Thyroid gland (tissue), 4 donors: Measurements from ENCODE around the gene KDM2B. TPM values are rescaled to one million over a fixed set of nuclear protein-coding genes. Genes with fewer than 3 reads are reported as not detected.
"Not testable (repeated sequence)": the region's sequence is repeated elsewhere in the genome, so short reads cannot be mapped to it uniquely, and the experiment has no call there.

Experiments used
- DNase-seq, 2 donors: peaks; one replicate each; pipeline ENCODE4 v3.0.0-alpha.2; 2019
- H3K27ac ChIP-seq, 3 donors: fragments of 200-600 bp; sonication (generic); 1 replicate in 2 of 3; 2 replicates in 1 of 3; pipeline ENCODE4 v1.5.1; 2016 to 2019; ENCODE audit warnings: mild to moderate bottlenecking in 1 of 3, moderate library complexity in 1 of 3
- H3K27me3 ChIP-seq: fragments of 200-600 bp; sonication (generic); one replicate; pipeline ENCODE4 v1.5.1; 2019
- H3K36me3 ChIP-seq, 2 donors: fragments of 200-600 bp; sonication (generic); one replicate each; pipeline ENCODE4 v1.5.1; 2016 to 2019
- H3K4me1 ChIP-seq, 2 donors: fragments of 200-600 bp; sonication (generic); one replicate each; pipeline ENCODE4 v1.5.1; 2017 to 2019
- H3K4me3 ChIP-seq, 3 donors: fragments of 200-600 bp; sonication (generic); replicated peaks in 1 of 3; 1 replicate in 2 of 3; 2 replicates in 1 of 3; pipeline ENCODE4 v1.5.1; 2016; ENCODE audit warnings: mild to moderate bottlenecking in 1 of 3
- H3K9me3 ChIP-seq: fragments of 200-600 bp; sonication (generic); one replicate; pipeline ENCODE4 v1.5.1; 2017
- POLR2A ChIP-seq, 2 donors: fragments of 450-650 bp; IDR thresholded peaks; one replicate each; pipeline ENCODE4 v1.6.1; 2017; ENCODE audit warnings: antibody characterized with exemption in 2 of 2, mild to moderate bottlenecking in 2 of 2, moderate library complexity in 1 of 2
- WGBS, 2 donors: methylation state at CpG; one replicate each; pipeline ENCODE4 v1.1.5; 2017; 5-methylcytosine and 5-hydroxymethylcytosine counted together
- intact Hi-C: fragments of 100-400 bp; cut with DNase I; formaldehyde crosslinking; loops from one replicate; pipeline ENCODE4 v1.15.1; 2023
- total RNA-seq, 4 donors: library from RNA; depleted of rRNA; stranded (reverse); fragments of >200 nt; gene quantifications; one replicate each; pipeline ENCODE4 v1.2.3, GENCODE V29; 2016
- TF ChIP-seq, protein P1 (sequence below), 6 experiments: fragments of 200-600 bp in 3 of 6; fragments of 450-650 bp in 3 of 6; sonication (generic) in 3 of 6; IDR thresholded peaks; one replicate each; pipeline ENCODE4 v1.5.1; 2016 to 2019; ENCODE audit warnings: antibody characterized with exemption in 6 of 6, mild to moderate bottlenecking in 2 of 6, inconsistent platforms in 1 of 6, moderate library complexity in 1 of 6

The KDM2B gene
- total RNA-seq, 4 donors from 2014 or later: 15.5 to 32.1 (median 21.2) TPM

DNA sequence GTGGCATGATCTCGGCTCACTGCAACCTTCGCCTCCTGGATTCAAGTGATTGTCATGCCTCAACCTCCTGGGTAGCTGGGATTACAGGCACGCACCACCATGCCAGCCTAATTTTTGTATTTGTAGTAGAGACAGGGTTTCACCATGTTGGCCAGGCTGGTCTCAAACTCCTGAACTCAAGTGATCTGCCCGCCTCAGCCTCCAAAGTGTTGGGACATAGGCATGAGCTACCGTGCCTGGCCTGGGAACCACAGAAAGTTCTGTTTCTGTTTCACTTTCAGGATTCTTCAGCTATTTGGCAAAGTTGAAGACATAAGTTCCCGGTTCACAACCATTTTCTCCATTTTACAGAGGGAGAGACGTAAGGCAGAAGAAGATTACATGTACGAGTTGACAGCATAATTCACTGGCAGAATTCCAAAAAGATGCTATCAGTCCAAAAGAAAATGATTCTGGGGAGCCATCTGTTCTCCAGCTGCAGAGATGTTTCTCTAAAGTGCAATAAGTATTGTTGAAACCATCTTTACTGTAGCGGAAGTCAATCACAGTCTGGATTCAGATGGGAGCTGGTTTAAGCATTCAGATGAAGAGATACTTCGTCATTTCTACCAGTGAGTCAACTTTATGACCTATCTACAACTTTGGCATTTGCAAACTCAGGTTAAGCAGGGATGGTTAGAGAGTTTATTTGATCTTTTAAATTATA is 189.1 kb downstream of the KDM2B start:
- intact Hi-C loops: no loop called here
- no peaks in the 10 kb centered on the region for H3K9me3 ChIP-seq
- H3K4me1 ChIP-seq: no peaks in the 10 kb centered on the region
- H3K27me3 ChIP-seq: no peaks in the 10 kb centered on the region
- 79 to 83% methylated on average over 10 of the region's 10 CpGs for WGBS, 2 donors
- DNase-seq: no peak
- no peak overlapping the region for H3K4me3 ChIP-seq
- no peaks in the 10 kb centered on the region for H3K36me3 ChIP-seq
- TF ChIP-seq, protein P1, sequence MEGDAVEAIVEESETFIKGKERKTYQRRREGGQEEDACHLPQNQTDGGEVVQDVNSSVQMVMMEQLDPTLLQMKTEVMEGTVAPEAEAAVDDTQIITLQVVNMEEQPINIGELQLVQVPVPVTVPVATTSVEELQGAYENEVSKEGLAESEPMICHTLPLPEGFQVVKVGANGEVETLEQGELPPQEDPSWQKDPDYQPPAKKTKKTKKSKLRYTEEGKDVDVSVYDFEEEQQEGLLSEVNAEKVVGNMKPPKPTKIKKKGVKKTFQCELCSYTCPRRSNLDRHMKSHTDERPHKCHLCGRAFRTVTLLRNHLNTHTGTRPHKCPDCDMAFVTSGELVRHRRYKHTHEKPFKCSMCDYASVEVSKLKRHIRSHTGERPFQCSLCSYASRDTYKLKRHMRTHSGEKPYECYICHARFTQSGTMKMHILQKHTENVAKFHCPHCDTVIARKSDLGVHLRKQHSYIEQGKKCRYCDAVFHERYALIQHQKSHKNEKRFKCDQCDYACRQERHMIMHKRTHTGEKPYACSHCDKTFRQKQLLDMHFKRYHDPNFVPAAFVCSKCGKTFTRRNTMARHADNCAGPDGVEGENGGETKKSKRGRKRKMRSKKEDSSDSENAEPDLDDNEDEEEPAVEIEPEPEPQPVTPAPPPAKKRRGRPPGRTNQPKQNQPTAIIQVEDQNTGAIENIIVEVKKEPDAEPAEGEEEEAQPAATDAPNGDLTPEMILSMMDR (IDR thresholded peaks at IDR 0.05): no peak
- no peak for TF ChIP-seq POLR2A (IDR thresholded peaks at IDR 0.05)
- H3K27ac ChIP-seq: no peak overlapping the region

DNA sequence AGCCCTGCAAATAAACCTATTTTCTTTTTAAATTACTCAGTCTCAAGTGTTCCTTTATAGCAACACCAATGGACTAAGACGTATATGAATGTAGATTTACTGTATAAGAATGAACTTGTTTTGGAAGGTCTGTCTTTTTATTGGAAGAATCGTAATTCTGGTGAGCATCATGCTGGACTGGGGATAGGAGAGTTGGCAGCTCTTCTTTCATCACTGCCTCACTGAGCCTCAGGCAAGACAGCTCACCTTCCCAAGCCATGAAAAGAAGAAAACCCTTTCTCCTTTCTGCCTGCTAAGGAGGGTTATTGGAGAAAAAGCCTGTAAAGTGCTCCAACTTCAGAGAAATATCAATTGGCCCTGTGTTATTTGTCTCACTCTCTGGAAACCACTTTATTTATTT is 190.0 kb downstream of the KDM2B start:
- no peak for TF ChIP-seq POLR2A (IDR thresholded peaks at IDR 0.05)
- TF ChIP-seq, protein P1 (IDR thresholded peaks at IDR 0.05): no peak
- Histone ChIP-seq H3K9me3 (no peaks in the 10 kb centered on the region), H3K27ac (no peak overlapping the region), H3K36me3 (no peaks in the 10 kb centered on the region), H3K27me3 (no peaks in the 10 kb centered on the region), H3K4me3 (no peak overlapping the region), H3K4me1 (no peaks in the 10 kb centered on the region)
- DNase-seq: no peak
- 85 to 92% methylated on average over 2 of the region's 2 CpGs for WGBS, 2 donors
- intact Hi-C loops: no loop called here

DNA sequence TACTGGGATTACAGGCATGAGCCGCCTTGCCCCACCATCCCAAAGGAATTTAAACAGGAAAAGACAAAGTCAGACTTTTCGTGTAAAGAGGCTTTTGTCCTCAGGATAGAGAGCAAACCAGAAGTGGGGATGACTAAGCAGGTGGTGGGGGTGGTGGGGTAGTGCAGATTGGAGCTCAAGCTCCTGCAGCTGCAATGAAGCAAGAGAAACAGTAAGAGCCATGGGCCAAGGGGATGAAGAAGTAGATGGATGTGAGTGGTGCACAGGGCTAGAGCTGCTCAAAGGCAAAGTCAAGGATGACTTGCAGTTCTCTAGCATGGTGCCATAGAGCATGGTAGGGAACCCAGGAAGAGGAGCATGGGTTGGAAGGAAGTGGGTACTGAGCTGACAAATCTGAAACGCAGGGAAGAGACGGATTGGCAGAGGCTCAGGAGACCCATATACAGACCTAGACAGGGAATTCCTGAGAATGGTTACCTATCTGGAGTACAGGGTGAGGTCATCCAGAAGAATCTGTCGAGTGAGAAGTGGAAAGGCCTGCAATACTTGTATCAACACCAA is 192.3 kb downstream of the KDM2B start:
- Histone ChIP-seq H3K9me3 (no peaks in the 10 kb centered on the region), H3K4me3 (no peak overlapping the region), H3K27ac (no peak overlapping the region), H3K36me3 (no peaks in the 10 kb centered on the region), H3K4me1 (no peaks in the 10 kb centered on the region), H3K27me3 (no peaks in the 10 kb centered on the region)
- intact Hi-C loops: no loop called here
- DNase-seq: no peak
- TF ChIP-seq POLR2A (IDR thresholded peaks at IDR 0.05): no peak
- TF ChIP-seq, protein P1 (IDR thresholded peaks at IDR 0.05): no peak
- WGBS, 2 donors: 64 to 72% methylated on average over 5 of the region's 5 CpGs

DNA sequence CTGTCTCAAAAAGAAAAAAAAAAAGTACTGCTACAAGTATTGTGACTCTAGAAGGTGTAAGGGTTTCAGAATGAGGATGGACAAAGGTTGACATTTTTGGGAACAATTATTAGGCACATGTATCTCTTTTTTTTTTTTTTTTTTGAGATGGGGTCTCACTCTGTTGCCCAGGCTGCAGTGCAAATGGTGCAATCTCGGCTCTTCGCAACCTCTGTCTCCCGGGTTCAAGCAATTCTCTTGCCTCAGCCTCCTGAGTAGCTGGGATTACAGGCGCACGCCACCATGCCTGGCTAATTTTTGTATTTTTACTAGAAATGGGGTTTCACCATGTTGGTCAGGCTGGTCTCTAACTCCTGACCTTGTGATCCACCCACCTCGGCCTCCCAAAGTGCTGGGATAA is 195.9 kb downstream of the KDM2B start:
- intact Hi-C loops: not testable (repeated sequence)
- WGBS, 2 donors: 73 to 78% methylated on average over 6 of the region's 6 CpGs

DNA sequence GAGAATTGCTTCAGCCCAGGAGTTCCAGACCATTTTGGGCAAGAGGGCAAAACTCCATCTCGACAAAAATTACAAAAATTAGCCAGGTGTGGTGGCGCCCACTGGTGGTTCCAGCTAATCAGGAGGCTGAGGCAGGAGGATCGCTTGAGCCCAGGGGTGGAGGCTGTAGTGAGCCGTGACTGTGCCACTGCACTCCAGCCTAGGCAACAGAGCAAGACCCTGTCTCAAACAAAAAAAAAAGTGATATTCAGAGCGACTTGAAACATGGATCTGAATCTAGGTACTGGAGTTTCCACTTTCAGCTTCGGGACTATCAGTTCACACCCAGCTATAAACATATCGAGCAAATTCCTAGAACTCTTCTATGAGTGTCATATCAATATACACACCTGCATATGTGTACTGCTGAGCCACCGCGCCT is 197.2 kb downstream of the KDM2B start:
- WGBS, 2 donors: 92 to 95% methylated on average over 9 of the region's 9 CpGs
- intact Hi-C loops: no loop called here
- TF ChIP-seq POLR2A (IDR thresholded peaks at IDR 0.05): no peak
- TF ChIP-seq, protein P1 (IDR thresholded peaks at IDR 0.05): no peak
- no peaks in the 10 kb centered on the region for H3K4me1 ChIP-seq
- H3K27me3 ChIP-seq: no peaks in the 10 kb centered on the region
- no peaks in the 10 kb centered on the region for H3K9me3 ChIP-seq
- no peak overlapping the region for H3K27ac ChIP-seq
- no peak for DNase-seq
- H3K36me3 ChIP-seq: no peaks in the 10 kb centered on the region
- H3K4me3 ChIP-seq: no peak overlapping the region

More for the DNA sequence above, 195.9 kb downstream of the KDM2B start:
- not testable (repeated sequence) for H3K4me1 ChIP-seq, H3K36me3 ChIP-seq, H3K9me3 ChIP-seq, H3K27ac ChIP-seq, H3K27me3 ChIP-seq, DNase-seq, H3K4me3 ChIP-seq
